ENCODE results near the gene IRAK2. TPM values are rescaled to one million over a fixed set of nuclear protein-coding genes. Genes with fewer than 3 reads are reported as not detected.

IRAK2 gene
- total and polyA plus RNA-seq, 2 donors (not counting 3 experiments of a cell fraction or from before 2014, with no cell fraction given): 7.9 to 10.0 TPM

GRCh38 chr3:10187290-10187876 is 22.7 kb downstream of the IRAK2 start:
- POLR2A ChIA-PET: no interaction called here
- FAIRE-seq: no peak

More at GRCh38 chr3:10187290-10187876, 22.7 kb downstream of the IRAK2 start:
- Histone ChIP-seq H3K4me1 (ENCODE audit: control insufficient read depth, extremely low read depth, insufficient read depth, low read length) (peaks cover 39% of the 10 kb centered on the region), H3K36me3 (ENCODE audit: control insufficient read depth in 2 of 2, extremely low read depth in 1 of 2, insufficient read depth in 2 of 2, low read length in 2 of 2) (no peaks in the 10 kb centered on the region), H3K4me3 (replicated peaks in 1 of 3; ENCODE audit: insufficient read depth in 1 of 3, low read depth in 1 of 3, low read length in 3 of 3) (no peak overlapping the region), H3K9me3 (replicated peaks; ENCODE audit: control insufficient read depth, insufficient read depth, low read length) (no peaks in the 10 kb centered on the region), H4K20me1 (replicated peaks; ENCODE audit: control insufficient read depth, extremely low read depth, insufficient read depth, low read length) (no peaks in the 10 kb centered on the region), H3K9ac (replicated peaks; ENCODE audit: extremely low read depth, insufficient read depth, low read length) (no peak overlapping the region), H3K4me2 (ENCODE audit: insufficient read depth, low read length) (no peak overlapping the region), H3K27ac (ENCODE audit: insufficient read depth, low read depth, low read length) (no peak overlapping the region), H2AFZ (ENCODE audit: low read depth, low read length) (no peak overlapping the region), H3K9me1 (replicated peaks; ENCODE audit: control insufficient read depth, extremely low read depth, insufficient read depth, low read length) (no peaks in the 10 kb centered on the region), H3K27me3 (ENCODE audit: control insufficient read depth in 2 of 2, insufficient read depth in 2 of 2, low read length in 2 of 2) (no peaks in the 10 kb centered on the region), H3K79me2 (ENCODE audit: control insufficient read depth, insufficient read depth, low read length) (no peaks in the 10 kb centered on the region)
- BruUV-seq (replicated peaks): no TSS peak
- dilution Hi-C loops (cut with MboI; ENCODE audit: extremely low pct_ligation_motif_present, low sequenced_read_pairs) (no loop called here), intact Hi-C loops (cut with micrococcal nuclease) (no loop called here)
- TF ChIP-seq FOS (IDR thresholded peaks at IDR 0.05; ENCODE audit: borderline replicate concordance, insufficient read depth, low read length) (no peak), GATA2 (IDR thresholded peaks at IDR 0.05; ENCODE audit: insufficient read depth, insufficient read length, low read depth, low read length) (no peak), POLR2A (IDR thresholded peaks at IDR 0.05; ENCODE audit: low read depth, low read length) (no peak), EZH2 (IDR thresholded peaks at IDR 0.05; ENCODE audit: borderline replicate concordance, low read depth, low read length, severe bottlenecking) (no peak), JUN (IDR thresholded peaks at IDR 0.05; ENCODE audit: borderline replicate concordance, insufficient read depth, insufficient read length, low read depth) (no peak), CTCF (IDR thresholded peaks at IDR 0.05; ENCODE audit: extremely low read depth in 1 of 2, insufficient read depth in 1 of 2, low read depth in 1 of 2, low read length in 2 of 2) (no peak), POLR2AphosphoS5 (IDR thresholded peaks at IDR 0.05; ENCODE audit: insufficient read depth, low read depth, low read length) (no peak), MYC (IDR thresholded peaks at IDR 0.05; ENCODE audit: low read depth, low read length) (no peak), MAX (IDR thresholded peaks at IDR 0.05; ENCODE audit: insufficient read depth, insufficient read length) (no peak)
- CTCF ChIA-PET: interaction anchor here (0.9 to 1.6 kb wide), 3 partner anchors 11 to 22 kb away, joined by 3 to 9 read pairs (median 4); partner anchors contain the start of gene IRAK2
- DNase-seq (ENCODE audit: low read depth, low spot score): no peak
